Measurements from ENCODE around the gene MIS18A.
A peak's percentile ranks its signal among the peaks of the same experiment; 100 is the strongest.
"Not testable (repeated sequence)": the region's sequence is repeated elsewhere in the genome, so short reads cannot be mapped to it uniquely, and the experiment has no call there.

Gene MIS18A

DNA sequence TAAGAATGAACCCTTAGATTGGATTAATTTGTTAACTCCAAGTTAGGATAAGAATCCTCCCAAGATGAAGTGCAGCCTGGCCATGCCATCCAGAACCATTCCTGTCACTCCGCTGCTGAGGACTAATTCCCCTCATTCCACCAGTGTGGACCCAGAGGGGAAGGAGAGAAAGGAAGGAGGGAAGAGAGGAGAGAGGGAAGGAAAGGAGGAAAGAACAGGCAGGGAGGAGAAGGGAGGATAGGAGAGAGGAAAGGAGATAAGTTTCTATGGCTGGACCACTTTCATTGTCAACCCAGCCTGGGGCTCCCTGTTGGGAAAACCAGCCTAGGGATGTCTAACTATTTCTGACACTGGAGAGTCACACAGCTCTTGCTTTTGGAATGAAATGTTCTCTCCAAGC lies 24.5 kb upstream of the MIS18A start:
- no peak for DNase-seq

DNA sequence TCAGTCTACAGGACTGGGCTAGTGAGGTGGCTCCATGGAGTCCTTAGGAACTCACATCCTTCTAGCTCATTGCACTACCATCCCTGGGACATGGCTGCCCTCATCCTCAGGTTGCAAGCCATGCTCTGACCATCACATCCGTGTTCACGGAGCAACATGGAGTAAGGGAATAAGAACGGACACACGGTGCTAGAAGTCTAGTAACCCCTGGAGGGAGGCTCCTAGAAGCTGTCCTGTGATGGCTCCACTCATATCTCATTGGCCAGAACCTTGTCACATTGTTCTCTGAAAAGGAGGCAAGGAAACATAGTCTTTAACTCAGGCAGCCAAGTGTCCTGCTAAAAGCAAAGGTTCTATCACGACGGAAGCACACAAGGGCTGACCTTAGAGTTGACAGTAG lies 23.7 kb upstream of the MIS18A start:
- no peak for DNase-seq

DNA sequence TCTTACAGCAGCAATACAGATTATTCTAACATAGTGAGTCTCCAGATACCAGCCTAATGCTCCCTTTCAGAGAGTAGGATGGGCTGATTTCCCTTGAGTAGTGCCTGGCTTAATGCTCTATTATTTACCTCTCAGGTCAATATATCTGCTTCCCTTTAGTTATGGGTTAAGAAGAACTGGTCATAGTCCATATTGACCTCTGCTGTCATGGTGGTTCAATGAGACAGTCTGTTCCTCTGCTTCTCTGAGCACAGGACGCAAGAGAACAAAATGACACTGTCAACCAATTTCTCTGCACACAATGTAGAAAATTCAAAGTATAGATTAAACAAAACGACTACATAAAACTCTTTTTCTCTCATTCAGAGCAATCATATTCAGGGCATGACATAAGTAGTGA lies 22.7 kb upstream of the MIS18A start:
- no peak for DNase-seq

DNA sequence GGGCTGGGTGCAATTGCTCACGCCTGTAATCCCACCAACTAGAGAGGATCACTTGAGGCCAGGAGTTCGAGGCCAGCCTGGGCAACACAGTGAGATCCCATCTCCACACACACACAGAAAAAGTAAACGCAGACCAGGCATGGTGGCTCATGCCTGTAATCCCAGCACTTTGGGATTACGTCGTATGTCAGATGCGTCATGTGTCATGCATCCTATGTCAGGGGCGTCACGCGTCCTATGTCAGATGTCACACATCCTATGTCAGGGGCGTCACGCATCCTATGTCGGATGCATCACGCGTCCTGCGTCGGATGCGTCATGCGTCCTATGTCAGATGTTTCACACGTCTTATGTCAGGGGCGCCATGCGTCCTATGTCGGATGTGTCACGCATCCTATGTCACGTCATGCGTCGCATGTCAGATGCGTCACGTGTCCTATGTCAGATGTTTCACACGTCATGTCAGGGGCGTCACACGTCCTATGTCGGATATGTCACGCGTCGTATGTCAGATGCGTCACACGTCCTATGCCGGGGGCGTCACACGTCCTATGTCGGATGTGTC lies 21.4 kb upstream of the MIS18A start:
- DNase-seq: no peak

DNA sequence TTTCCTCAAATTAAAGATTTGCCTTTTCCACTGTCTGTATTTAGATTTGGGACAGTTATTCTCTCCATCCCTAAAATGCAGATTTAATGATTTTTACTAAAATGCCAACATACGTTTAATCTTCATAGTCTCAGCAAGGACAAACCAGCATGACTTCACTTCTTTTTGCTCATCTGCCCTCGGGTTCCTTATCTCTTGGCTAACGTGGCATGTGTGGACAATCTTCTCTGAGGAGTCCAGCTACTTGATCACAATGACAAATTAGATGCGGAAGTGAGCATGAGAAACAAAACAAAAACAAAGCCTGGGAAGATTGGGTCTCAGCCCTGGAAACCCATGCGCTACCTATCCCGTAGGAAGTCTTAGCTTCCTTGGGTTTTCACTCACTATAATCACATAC lies 20.8 kb upstream of the MIS18A start:
- no peak for DNase-seq

DNA sequence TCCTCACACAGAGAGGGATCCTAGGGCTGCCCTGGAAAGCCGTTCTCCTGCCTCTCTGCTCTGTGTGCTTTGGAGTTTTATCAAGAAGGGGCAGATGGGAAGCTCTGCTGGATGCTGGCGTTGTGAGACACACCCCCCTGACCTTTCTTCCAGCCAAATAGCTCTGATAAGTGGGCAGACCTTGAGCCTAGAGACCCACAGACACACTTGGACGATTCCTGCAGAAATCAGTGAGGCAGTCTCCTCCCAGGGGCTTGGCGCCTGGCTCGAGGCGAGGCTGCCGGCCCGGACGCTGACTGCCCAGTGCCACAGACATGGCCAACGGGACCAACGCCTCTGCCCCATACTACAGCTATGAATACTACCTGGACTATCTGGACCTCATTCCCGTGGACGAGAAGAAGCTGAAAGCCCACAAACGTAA lies 19.8 kb upstream of the MIS18A start, which contains the start of gene MRAP:
Gene MRAP, plus strand, starts transcription at position 198 of the 424 bp plus-strand sequence. Its CDS starts 117 bp downstream, at position 315.
- no peak for DNase-seq

DNA sequence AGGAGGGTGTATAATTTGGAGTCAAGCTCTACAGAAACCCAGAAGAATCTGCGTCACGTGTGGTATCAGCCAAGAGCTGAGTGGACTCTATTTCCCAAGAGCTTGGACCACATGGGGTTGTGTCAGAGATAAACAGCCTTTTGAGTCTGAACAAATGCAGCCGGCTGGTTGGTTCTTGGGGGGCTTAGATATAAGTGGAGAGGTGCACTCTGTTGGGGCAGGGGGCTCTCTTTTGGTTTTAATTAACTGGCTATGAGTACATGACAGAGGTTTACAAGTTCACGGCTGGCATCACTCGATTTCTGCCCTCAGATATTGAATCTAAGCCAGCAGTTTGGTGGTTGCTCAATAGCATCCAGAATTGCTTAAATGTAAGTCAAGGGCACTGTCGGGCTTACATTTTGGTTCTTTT lies 19.3 kb upstream of the MIS18A start:
- DNase-seq: no peak

DNA sequence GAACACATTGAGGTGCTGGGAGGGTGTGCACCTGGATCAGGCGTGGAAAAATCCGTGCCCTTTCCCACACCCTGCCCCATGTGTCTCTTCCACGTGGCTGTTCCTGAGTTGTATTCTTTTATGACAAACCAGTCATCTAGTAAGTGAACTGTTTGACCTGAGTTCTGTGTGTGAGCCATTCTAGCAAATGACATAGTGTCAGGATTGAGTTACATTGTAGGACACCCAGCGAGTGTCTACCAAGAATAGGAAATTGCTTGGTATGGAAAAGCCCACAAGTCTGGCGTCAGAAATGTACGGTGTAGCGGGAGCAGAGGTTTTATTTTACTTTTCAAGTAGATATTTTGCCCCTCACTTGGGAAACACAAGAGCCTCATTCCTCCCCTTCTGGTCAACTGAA lies 18.6 kb upstream of the MIS18A start:
- no peak for DNase-seq

DNA sequence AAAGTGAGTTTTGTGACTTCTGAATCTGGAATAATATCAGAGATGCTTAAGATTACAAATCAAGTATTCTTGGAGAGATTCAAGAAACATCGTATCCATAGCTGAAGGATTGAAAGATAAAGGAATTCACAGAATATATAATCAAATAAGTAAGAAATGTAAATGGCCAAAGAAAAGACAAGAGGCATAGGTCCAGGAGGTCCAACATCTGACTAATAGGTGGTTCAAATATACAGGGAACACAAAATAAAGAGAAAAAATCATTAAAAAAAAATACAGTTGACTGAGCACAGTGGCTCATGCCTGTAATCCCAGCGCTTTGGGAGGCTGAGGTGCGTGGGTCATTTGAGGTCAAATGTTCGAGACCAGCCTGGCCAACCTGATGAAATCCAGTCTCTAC lies 6.6 kb upstream of the MIS18A start:
- no peak for DNase-seq

DNA sequence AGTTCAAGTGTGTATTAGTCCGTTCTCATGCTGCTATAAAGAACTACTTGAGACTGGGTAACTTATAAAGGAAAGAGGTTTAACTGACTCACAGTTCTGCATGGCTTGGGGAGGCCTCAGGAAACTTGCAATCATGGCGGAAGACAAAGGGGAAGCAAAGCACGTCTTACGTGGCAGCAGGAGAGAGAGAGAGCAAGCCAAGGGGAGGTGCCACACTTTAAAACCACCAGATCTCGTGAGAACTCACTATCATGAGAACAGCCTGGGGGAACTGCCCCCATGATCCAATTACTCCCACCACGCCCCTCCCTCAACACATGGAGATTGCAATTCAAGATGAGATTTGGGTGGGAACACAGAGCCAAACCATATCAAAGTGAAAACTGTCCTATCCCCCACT lies 4.1 kb upstream of the MIS18A start:
- DNase-seq: no peak

DNA sequence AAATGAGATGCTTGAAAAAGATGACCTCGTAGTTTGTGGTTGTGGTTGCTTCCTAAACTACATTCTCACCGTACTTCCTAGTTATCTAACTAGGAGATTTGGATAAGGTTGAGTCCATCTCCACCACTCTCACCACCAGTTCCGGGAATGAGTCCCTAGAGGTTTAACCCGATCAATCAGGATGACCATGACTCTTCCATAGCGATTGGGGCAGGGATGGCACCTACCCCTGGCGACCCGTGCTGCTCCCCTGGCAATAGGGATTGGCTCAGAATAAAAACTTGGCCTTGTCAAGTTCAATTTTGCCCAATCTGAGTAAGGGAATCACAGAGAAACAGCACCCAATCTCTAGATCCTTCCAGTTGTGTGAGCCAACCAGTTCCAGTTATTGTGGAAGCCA lies 2.7 kb upstream of the MIS18A start:
- DNase-seq: no peak

DNA sequence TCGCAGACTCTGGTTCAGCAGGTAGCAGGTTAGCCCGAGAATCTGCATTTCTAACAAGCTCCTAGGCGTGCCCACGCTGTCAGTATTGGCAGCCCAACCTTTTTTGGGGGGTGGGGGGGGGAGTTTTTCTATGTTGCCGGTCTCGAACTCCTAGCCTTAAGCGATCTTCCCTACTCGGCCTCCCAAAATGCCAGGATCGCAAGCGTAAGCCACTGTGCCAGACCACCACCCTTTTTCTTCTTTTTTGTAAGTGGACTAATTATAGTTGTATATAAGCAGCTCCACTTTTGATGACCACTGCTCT lies 480 bp upstream of the MIS18A start:
- DNase-seq: no peak

DNA sequence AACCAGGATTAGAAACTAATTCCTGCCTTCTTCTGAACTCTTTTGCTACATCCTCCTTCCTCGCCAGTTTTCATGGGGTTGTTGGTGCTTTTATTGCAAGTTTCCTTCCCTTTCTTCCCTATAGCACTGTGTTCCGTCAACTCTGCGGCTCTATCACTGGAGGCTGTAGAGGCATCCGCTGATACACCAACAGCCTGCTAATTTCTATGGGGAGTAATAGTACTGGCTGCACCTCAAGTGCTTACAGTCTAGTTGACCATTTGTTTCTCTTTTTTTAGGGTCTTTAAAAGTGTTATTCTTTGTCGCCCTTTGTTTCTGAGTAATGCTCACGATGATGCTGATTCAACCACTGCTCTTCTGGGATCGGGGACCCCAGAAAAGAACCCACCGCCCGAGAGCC lies 746 bp downstream of the MIS18A start:
- DNase-seq: no peak

DNA sequence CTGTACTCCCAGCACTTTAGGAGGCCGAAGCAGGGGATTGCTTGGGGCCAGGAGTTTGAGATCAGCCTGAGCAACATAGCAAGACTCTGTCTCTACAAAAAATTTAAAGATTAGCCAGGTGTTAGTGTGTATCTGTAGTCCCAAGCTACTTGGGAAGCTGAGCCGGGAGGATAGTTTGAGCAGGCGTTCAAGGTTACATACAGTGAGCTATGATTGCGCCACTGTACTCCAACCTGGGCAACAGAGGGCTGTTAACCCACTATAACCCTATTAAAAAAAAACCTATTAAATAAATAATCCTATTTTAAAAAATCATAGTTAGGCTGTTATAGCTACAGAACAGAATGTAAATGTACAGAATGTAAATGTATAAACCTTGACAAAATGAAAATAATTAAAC lies 2.2 kb downstream of the MIS18A start:
- no peak for DNase-seq

DNA sequence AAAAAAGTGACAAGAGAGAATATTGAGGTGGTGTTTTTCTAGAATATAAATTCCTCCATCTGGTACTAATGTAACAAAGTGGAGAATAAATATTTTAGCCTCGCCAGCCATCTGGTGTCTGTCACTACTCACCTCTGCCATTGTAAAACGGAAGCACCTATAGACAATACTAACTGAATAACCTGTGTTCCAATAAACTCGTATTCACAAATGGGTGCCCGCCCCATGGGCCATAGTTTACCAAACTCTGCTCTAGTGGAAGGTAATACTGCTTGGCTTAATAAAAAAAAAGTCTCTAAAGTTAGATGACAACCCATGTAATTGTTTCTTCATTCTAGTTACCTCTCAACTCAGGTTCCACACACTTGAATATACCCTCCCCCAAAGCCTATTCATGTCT lies 8.1 kb downstream of the MIS18A start:
- no peak for DNase-seq

DNA sequence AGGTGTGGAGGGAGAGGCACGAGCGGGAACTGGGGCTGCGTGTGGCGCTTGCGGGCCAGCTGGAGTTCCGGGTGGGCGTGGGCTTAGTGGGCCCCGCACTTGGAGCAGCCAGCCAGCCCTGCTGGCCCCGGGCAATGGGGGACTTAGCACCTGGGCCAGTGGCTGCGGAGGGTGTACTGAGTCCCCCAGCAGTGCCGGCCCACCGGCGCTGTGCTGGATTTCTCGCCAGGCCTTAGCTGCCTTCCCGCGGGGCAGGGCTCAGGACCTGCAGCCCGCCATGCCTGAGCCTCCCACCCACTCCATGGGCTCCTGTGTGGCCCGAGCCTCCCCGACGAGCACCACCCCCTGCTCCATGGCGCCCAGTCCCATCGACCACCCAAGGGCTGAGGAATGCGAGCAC lies 13.5 kb downstream of the MIS18A start:
- not testable (repeated sequence) for DNase-seq

DNA sequence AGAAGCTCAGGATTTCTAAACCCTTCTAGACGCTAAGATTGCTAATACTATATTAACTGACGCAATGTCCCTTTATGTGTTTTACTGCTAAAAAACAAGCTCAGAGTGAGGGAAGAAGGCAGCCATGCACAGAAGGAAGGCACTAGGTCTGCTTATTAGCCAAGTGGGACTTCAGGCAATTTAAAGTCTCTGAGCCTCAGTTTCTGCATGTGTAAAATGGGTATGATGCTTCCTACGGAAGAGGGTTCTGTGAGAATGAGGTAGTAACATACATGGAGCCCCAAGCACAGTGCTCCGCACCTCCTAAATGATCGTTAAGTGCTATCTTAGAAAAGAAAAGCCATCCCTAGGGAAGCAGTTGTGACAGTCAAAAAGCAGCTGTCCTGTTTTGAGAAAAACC lies 16.9 kb downstream of the MIS18A start:
- DNase-seq: no peak

DNA sequence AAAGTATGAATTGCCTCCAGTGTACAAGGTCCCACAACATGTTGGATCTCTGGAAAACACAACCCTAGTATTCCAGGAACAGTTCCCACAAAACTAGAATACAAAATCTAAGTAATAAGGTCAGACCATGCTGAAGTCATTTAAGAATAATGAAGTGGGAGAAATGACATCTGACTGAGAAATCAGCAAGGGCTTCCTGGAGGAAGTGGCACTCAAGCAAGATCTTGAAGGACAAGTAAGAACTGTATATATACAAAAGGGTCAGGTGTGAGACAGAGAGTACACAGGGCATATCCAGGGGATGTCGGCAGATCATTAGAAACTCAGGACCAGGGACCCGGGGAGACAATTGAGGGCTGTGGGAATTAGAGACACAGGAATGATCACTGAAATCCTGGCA lies 18.7 kb downstream of the MIS18A start:
- no peak for DNase-seq

DNA sequence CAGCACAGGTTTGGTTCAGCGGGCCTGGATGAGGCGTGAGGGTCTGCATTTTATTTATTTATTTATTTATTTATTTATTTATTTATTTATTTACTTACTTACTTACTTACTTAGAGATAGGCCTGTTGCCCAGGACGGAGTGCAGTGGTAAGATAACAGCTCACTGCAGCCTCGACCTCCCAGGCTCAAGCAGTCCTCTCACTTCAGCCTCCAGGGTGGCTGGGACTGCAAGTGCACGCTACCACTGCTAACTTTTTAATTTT lies 20.1 kb downstream of the MIS18A start:
- DNase-seq: not testable (repeated sequence)

DNA sequence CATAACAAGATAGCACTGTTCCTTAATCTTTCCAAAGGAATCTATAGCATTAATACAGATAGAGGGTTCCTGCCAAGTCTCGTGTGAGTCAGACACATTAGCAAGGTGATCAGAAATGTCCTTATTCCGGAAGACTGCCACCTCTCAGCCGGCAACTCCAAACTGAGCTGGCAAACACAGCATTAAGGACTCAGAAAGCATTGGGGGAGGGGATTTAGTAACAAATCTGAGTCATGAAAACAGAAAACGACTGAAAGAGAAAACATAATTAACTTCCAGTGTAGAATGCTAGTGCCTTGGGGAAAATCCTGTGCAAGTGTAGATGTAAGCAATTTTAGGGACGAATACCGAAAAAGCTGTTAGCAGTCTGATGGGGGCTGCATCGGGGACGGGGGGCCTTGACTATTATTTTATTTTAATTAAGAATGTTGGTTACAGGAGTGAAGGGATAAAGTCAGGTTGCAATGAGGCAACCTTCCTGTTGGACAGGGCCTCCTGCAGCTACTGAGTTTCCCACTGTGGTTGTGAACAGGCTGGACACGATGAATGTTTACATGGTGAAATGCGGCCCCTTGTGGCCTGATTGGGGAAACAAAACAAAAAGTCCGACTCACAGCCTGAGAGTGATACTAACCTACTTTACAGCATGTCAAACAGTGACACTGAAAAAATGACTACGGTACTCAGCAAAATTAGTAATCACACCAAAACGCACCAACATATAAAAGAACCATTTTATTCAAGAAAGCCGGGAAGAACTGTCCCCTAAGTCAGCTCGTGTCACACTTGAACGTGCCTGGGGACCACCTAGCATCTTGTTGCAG lies 20.7 kb downstream of the MIS18A start:
- peak; percentile 67 for DNase-seq

DNA sequence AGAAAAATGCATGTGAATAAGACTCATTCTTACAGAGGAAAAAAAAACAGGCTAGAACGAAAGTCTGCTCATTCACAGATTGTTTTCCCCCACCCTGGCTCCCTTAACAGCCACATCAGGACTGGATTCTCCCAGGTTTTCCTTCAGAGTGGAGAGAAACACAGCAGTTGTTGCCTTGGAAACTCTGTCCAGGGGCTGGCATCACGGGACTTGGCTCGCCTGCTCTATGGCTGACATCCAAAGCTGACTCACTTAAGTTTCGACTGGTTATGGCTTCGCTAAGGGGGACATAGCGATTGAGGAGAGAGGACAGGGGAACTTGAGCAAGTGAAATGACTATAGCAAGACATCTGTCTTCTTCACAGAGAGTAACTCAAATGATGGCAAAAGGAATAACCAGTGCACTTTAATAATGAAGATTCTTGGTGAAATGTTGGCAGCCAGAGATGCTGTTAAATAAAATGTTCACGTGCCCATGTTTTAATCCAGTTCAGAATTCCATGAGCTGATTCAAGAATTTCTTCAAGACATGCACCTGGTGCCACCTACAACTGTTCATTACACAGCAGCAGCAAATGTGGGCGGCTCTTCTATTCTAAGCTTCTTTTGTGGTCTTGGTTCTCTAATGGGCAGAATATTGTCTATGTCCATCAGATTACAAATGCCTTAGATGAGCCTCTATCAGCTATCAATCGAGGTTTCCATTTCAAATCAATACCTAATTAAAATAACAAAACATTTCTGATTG lies 21.8 kb downstream of the MIS18A start:
- DNase-seq: no peak

DNA sequence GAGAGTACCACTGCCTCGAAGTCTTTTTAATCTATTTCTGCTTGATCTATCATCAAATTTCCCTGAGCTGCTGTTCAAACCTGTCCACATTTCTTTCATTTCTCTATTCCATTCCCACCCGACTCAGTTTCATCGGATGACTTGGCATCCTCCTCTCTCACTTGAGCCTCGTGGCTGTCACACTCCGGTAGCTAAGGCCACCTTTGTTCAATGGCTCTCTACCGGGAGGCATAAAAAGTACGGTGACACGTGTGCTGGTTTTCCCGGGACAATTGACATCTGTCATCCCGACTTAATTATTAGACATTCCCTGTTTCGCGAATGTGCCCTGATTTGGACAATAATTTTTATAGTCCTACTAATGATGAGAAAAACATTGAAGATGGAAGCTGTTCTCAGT lies 22.6 kb downstream of the MIS18A start:
- DNase-seq: no peak

DNA sequence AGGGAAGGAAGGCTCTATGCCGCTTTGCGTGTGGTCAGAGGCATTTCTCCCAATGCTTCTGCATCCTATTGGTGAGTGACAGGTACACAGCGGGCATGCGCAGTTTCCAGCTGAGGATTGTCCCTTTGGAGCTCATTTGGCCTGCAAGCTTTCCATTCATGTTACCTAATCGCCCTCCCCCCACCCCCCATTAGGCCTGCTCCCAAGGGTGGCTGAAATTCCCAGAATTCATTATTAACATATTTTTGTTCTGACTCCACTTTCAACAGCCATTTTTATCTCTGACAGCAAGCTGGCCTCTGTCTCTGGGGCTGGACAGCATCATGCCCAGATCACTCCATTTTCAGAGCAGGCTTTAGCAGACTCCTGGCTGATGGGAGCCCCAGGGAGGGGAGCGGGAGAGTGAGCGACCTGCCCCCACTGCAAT lies 25.6 kb downstream of the MIS18A start:
- no peak for DNase-seq

DNA sequence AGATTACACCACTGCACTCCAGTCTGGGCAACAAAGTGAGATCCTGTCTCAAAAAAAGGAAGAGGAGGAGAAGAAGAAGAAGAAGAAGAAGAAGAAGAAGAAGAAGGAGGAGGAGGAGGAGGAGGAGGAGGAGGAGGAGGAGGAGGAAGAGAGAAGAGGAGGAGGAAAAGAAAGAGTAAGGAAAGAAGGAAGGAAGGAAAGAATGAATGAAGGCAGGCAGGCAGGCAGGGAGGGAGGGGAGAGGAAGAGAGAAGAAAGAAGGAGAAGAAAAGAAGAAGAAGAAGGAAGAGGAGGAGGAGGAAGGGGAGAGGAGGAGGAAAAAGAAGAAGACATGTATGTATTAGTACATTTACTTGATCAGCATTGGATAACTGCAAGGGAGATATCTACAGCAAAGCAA lies 26.7 kb downstream of the MIS18A start:
- DNase-seq: no peak

Data from NCI-H1436 (cell line).